ENCODE measurements around the gene ANKRD13C.

Gene ANKRD13C

DNA sequence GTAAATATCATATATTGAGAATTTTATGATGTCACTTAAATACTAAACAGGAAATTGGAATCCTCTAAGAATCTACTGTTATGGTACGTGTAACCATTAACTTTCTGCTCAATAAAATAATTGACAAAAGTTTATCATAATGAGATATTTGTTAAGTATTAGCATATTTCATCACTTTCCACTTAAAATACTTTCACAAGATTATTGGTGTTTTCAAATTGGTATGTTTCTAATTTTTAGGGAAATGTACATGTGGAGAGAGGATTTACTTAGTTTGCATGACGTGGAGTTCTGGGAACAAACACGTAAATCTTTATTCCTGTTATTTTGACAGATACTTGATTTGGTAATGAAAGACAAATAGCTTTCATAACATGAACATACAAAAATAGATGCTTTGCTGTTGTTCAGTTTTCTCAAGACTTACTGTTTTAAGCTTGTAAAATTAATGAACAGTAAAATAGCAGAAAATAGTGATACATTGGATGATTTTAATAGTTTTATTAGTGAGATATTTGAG is 131.7 kb downstream of the ANKRD13C start:
- Histone ChIP-seq H3K27ac (ENCODE audit: low read length) (peak overlapping the region; percentile 53; the same call in 1 of the 2 replicates), H4K20me1 (ENCODE audit: insufficient read depth, low read length) (peaks cover 55% of the 10 kb centered on the region)

DNA sequence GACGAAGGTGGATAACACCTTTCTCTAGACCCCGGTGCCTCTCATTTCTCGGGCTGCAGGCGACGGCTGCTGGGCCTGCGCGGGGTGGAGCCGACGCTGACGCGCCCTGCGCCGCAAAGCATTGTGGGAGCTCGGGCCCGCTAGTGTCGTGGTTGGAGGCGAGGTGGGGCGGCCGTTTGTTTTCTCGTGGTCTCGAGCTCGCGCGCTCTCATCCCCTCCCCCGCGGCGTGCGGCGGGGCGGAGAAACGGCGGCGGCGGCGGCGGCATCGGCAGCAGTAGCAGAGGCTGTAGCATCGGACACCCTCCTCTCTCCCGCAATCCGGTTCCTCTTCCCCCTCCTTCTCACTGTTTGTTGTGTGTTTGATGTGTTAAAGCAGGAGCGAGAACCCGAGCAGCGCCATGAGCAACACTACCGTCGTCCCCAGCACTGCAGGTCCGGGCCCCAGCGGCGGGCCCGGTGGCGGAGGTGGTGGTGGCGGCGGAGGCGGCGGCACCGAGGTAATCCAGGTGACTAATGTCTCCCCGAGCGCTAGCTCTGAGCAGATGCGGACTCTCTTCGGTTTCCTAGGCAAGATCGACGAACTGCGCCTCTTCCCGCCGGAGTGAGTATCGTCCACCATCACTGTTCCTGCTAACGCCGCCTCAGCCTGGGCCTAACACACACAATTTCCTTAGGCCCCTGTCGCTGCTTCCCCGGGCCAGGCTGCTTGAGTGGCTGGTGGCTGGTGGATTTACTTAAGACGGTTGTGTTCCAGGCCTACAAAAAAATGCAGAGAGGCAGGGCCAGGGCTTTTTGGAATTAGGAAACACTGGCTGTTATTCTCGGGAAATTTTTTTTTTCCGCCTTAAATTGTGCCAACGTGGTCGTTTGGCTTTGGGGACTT is 133.0 kb downstream of the ANKRD13C start, which contains the start of gene SRSF11:
SRSF11 (plus strand) TSS at position 143 of the 884 bp plus-strand sequence; CDS start at position 400, 257 bp downstream.
- ATAC-seq (ENCODE audit: insufficient read depth, low read depth): peak; percentile 93
- peak within 1 kb of the TSS; percentile 81 for H3K4me2 ChIP-seq (ENCODE audit: insufficient read depth, low read length)

More for the DNA sequence above, 131.7 kb downstream of the ANKRD13C start:
- no peak for TF ChIP-seq EZH2 (IDR thresholded peaks at IDR 0.05; ENCODE audit: borderline replicate concordance, low read depth, low read length, severe bottlenecking)
- TF ChIP-seq, protein P1, sequence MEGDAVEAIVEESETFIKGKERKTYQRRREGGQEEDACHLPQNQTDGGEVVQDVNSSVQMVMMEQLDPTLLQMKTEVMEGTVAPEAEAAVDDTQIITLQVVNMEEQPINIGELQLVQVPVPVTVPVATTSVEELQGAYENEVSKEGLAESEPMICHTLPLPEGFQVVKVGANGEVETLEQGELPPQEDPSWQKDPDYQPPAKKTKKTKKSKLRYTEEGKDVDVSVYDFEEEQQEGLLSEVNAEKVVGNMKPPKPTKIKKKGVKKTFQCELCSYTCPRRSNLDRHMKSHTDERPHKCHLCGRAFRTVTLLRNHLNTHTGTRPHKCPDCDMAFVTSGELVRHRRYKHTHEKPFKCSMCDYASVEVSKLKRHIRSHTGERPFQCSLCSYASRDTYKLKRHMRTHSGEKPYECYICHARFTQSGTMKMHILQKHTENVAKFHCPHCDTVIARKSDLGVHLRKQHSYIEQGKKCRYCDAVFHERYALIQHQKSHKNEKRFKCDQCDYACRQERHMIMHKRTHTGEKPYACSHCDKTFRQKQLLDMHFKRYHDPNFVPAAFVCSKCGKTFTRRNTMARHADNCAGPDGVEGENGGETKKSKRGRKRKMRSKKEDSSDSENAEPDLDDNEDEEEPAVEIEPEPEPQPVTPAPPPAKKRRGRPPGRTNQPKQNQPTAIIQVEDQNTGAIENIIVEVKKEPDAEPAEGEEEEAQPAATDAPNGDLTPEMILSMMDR (IDR thresholded peaks at IDR 0.05; ENCODE audit: borderline replicate concordance, extremely low read depth, low read length, poor library complexity, severe bottlenecking): no peak
- no peak for ATAC-seq (ENCODE audit: insufficient read depth, low read depth)
- Histone ChIP-seq H3K27me3 (ENCODE audit: insufficient read depth, low read length, poor library complexity) (no peaks in the 10 kb centered on the region), H3K36me3 (ENCODE audit: insufficient read depth, low read length) (peaks cover 58% of the 10 kb centered on the region), H3K4me3 (ENCODE audit: low read depth in 1 of 2, low read length in 2 of 2) (peak overlapping the region; percentile 85 to 87; a peak in 3 of 4 replicates), H3K79me2 (ENCODE audit: insufficient read depth, low read length) (peaks cover 98% of the 10 kb centered on the region), H3K9ac (ENCODE audit: low read depth, low read length) (peak overlapping the region; percentile 93), H3K4me1 (ENCODE audit: insufficient read depth, low read length) (peaks cover 51% of the 10 kb centered on the region), H2AFZ (ENCODE audit: low read depth, low read length) (no peak overlapping the region), H3K9me3 (ENCODE audit: insufficient read depth, low read length, severe bottlenecking) (no peaks in the 10 kb centered on the region), H3K4me2 (ENCODE audit: insufficient read depth, low read length) (peak overlapping the region; percentile 81)
- no peak for DNase-seq

DNA sequence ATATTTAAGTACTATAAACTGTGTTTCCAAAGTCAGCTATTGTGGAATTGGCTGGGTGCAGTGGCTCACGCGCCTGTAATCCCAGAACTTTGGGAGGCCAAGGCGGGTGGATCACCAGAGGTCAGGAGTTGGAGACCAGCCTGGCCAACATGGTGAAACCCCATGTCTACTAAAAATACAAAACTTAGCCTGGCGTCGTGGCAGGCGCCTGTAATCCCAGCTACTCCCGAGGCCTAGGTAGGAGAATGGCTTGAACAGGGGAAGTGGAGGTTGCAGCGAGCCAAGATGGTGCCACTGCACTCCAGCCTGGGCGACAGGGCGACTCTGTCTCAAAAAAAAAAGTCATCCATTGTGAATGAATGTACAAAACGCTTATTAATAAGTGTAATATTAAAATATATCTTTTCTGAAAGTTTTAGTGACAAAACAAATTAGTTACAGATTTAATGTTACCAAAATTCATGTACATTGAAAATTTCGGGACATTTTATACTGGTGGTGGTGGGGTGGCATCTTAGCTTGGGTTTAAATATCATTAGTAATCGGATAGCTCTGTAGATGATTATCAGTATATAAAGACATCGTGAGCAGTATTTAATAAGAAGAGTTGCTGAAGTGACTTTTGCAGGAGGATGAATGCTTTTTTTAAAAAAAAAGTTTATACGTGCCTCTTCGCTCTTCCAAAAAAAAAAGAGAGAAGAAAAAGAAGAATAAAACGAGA is 133.8 kb downstream of the ANKRD13C start:
- Histone ChIP-seq H3K79me2 (ENCODE audit: insufficient read depth, low read length) (peaks cover 97% of the 10 kb centered on the region), H3K27me3 (ENCODE audit: insufficient read depth, low read length, poor library complexity) (no peaks in the 10 kb centered on the region), H3K27ac (ENCODE audit: low read length) (peak overlapping the region; percentile 96), H2AFZ (ENCODE audit: low read depth, low read length) (peak overlapping the region; percentile 85), H3K4me2 (ENCODE audit: insufficient read depth, low read length) (peak overlapping the region; percentile 74), H3K4me1 (ENCODE audit: insufficient read depth, low read length) (peaks cover 46% of the 10 kb centered on the region), H4K20me1 (ENCODE audit: insufficient read depth, low read length) (peaks cover 38% of the 10 kb centered on the region), H3K9me3 (ENCODE audit: insufficient read depth, low read length, severe bottlenecking) (no peaks in the 10 kb centered on the region), H3K36me3 (ENCODE audit: insufficient read depth, low read length) (peaks cover 48% of the 10 kb centered on the region), H3K9ac (ENCODE audit: low read depth, low read length) (peak overlapping the region; percentile 93), H3K4me3 (ENCODE audit: low read depth in 1 of 2, low read length in 2 of 2) (peak overlapping the region; percentile 85 to 87; a peak in 3 of 4 replicates)
- TF ChIP-seq EZH2 (IDR thresholded peaks at IDR 0.05; ENCODE audit: borderline replicate concordance, low read depth, low read length, severe bottlenecking): no peak
- TF ChIP-seq, protein P1 (IDR thresholded peaks at IDR 0.05; ENCODE audit: borderline replicate concordance, extremely low read depth, low read length, poor library complexity, severe bottlenecking): no peak
- DNase-seq (no peak), ATAC-seq (ENCODE audit: insufficient read depth, low read depth) (no peak)

More for the DNA sequence above, 133.0 kb downstream of the ANKRD13C start, which contains the start of gene SRSF11:
- peak within 1 kb of the TSS; percentile 96 for H3K27ac ChIP-seq (ENCODE audit: low read length)
- peak within 1 kb of the TSS; percentile 85 to 87 for H3K4me3 ChIP-seq (ENCODE audit: low read depth in 1 of 2, low read length in 2 of 2)
- TF ChIP-seq EZH2 (IDR thresholded peaks at IDR 0.05; ENCODE audit: borderline replicate concordance, low read depth, low read length, severe bottlenecking): no peak
- TF ChIP-seq, protein P1 (IDR thresholded peaks at IDR 0.05; ENCODE audit: borderline replicate concordance, extremely low read depth, low read length, poor library complexity, severe bottlenecking): peak; percentile 35
- no peaks in the 10 kb centered on the region for H3K27me3 ChIP-seq (ENCODE audit: insufficient read depth, low read length, poor library complexity)
- H3K36me3 ChIP-seq (ENCODE audit: insufficient read depth, low read length): peaks cover 46% of the 10 kb centered on the region
- H2AFZ ChIP-seq (ENCODE audit: low read depth, low read length): peak within 1 kb of the TSS; percentile 89
- H4K20me1 ChIP-seq (ENCODE audit: insufficient read depth, low read length): peaks cover 42% of the 10 kb centered on the region
- no peaks in the 10 kb centered on the region for H3K9me3 ChIP-seq (ENCODE audit: insufficient read depth, low read length, severe bottlenecking)
- peak; percentile 97 for DNase-seq
- peaks cover 97% of the 10 kb centered on the region for H3K79me2 ChIP-seq (ENCODE audit: insufficient read depth, low read length)
- H3K4me1 ChIP-seq (ENCODE audit: insufficient read depth, low read length): peaks cover 47% of the 10 kb centered on the region
- peak within 1 kb of the TSS; percentile 93 for H3K9ac ChIP-seq (ENCODE audit: low read depth, low read length)
